ENCODE data around the gene KCNN4.
"Not testable (repeated sequence)": the region's sequence is repeated elsewhere in the genome, so short reads cannot be mapped to it uniquely, and the experiment has no call there.

DNA sequence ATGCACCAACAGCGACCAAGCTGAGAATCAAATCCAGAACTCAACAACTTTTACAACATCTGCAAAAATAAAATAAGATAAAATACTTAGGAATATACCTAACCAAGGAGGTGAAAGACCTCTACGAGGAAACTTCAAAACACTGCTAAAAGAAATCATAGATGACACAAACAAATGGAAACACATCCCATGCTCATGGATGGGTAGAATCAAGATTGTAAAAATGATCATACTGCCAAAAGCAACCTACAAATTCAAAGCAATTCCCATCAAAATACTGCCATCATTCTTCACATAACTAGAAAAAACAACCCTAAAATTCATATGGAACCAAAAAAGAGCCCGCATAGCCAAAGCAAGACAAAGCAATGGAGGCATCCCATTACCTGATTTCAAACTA lies 43.1 kb upstream of the KCNN4 start:
- TF ChIP-seq, protein P1, sequence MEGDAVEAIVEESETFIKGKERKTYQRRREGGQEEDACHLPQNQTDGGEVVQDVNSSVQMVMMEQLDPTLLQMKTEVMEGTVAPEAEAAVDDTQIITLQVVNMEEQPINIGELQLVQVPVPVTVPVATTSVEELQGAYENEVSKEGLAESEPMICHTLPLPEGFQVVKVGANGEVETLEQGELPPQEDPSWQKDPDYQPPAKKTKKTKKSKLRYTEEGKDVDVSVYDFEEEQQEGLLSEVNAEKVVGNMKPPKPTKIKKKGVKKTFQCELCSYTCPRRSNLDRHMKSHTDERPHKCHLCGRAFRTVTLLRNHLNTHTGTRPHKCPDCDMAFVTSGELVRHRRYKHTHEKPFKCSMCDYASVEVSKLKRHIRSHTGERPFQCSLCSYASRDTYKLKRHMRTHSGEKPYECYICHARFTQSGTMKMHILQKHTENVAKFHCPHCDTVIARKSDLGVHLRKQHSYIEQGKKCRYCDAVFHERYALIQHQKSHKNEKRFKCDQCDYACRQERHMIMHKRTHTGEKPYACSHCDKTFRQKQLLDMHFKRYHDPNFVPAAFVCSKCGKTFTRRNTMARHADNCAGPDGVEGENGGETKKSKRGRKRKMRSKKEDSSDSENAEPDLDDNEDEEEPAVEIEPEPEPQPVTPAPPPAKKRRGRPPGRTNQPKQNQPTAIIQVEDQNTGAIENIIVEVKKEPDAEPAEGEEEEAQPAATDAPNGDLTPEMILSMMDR (IDR thresholded peaks at IDR 0.05; ENCODE audit: extremely low read depth in 1 of 2, insufficient read depth in 1 of 2, low read depth in 1 of 2, low read length in 2 of 2): not testable (repeated sequence)
- TF ChIP-seq POLR2A (IDR thresholded peaks at IDR 0.05; ENCODE audit: low read depth, low read length); POLR2AphosphoS5 (IDR thresholded peaks at IDR 0.05; ENCODE audit: insufficient read depth, low read depth, low read length); EZH2 (IDR thresholded peaks at IDR 0.05; ENCODE audit: borderline replicate concordance, low read depth, low read length, severe bottlenecking); FOS (IDR thresholded peaks at IDR 0.05; ENCODE audit: borderline replicate concordance, insufficient read depth, low read length); GATA2 (IDR thresholded peaks at IDR 0.05; ENCODE audit: insufficient read depth, insufficient read length, low read depth, low read length): not testable (repeated sequence)
- TF ChIP-seq, protein P2, sequence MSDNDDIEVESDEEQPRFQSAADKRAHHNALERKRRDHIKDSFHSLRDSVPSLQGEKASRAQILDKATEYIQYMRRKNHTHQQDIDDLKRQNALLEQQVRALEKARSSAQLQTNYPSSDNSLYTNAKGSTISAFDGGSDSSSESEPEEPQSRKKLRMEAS (IDR thresholded peaks at IDR 0.05; ENCODE audit: insufficient read depth, insufficient read length): not testable (repeated sequence)
